ENCODE data around the gene HDAC4. TPM values are rescaled to one million over a fixed set of nuclear protein-coding genes. Genes with fewer than 3 reads are reported as not detected.

HDAC4 gene
- total and polyA plus RNA-seq, 4 donors: 6.8 to 75.5 (median 30.2) TPM

DNA sequence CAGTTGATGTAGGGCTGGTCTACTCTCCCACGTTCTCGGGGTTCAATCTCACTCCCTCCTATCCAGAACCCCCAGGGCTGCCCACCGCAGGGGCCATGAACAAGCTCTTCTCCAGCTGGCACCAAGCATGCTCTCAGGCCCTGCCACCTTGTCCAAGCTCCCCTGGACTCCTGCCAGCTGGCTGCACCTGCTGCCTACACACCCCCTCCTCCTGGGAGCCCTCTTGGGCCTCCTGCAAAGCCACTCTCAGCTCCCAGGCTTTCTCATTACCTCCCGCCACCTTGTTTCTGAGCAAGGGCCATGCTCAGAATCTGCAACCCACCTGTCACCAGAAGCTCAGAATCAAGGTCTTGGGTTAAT, 56.0 kb downstream of the HDAC4 start:
- H3K9me3 ChIP-seq (ENCODE audit: control insufficient read depth, low read length): no peaks in the 10 kb centered on the region
- H3K27ac ChIP-seq (ENCODE audit: low read depth in 1 of 2, low read length in 2 of 2): no peak overlapping the region
- peaks cover 0 to 6% of the 10 kb centered on the region in 2 donors for H3K36me3 ChIP-seq (ENCODE audit: control insufficient read depth in 1 of 2, insufficient read depth in 2 of 2, low read length in 1 of 2)
- no peaks in the 10 kb centered on the region for H3K27me3 ChIP-seq (ENCODE audit: control insufficient read depth in 1 of 2, insufficient read depth in 2 of 2, low read length in 1 of 2)
- 86 to 91% methylated on average over 4 of the region's 4 CpGs for WGBS, 2 donors
- DNase-seq: no peak
- intact Hi-C loops (cut with DNase I): no loop called here
- ATAC-seq (ENCODE audit: low FRiP score): no peak
- H3K4me3 ChIP-seq (ENCODE audit: low read length in 2 of 2): no peak overlapping the region
- no peaks in the 10 kb centered on the region for H3K4me1 ChIP-seq (ENCODE audit: control insufficient read depth in 1 of 2, insufficient read depth in 2 of 2, low read length in 2 of 2)

DNA sequence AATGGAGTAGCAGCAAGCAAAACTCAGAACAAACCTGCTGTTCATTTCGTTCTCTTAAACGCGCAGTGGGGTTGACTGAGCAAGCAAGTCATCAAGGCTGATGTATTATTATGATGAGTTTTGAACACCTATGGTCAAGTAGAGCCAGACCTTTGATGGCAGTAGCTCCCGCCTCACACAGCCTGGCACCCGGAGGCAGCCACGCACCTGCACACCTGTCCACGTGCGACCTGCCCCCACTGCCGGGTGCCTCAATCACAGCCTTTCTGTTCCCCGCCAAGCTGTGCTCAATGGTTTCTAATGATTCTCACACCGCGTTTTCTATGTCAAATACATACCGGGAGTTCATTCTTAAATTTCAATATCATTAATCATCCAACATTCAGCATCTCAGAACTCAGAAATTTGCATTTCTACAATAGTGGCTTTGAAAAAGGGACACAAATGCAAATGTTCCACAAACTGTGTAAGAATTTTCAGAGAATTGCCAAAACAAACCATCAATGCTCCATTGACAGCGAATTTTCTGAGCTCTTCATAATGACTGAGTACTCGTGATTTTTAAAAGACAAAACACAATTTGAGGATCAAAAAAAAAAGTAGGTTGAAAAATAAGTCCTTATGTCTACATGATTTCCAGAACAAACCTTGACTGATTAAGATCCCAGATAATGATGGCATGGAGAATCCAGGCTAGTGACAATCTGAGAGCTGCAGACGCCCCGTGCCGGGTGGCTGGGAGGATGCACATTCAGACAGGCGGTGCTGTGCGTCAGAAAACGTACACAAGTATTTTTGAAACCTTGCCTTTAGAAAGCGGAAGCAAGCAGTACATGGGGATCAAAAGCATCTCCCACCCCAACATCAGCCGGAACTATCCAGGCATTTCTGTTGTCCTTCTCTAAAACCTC, 56.6 kb downstream of the HDAC4 start:
- Histone ChIP-seq H3K27ac (ENCODE audit: low read depth in 1 of 2, low read length in 2 of 2) (no peak overlapping the region), H3K9me3 (ENCODE audit: control insufficient read depth, low read length) (no peaks in the 10 kb centered on the region), H3K4me1 (ENCODE audit: control insufficient read depth in 1 of 2, insufficient read depth in 2 of 2, low read length in 2 of 2) (no peaks in the 10 kb centered on the region), H3K36me3 (ENCODE audit: control insufficient read depth in 1 of 2, insufficient read depth in 2 of 2, low read length in 1 of 2) (peaks cover 0 to 4% of the 10 kb centered on the region in 2 donors), H3K4me3 (ENCODE audit: low read length in 2 of 2) (no peak overlapping the region), H3K27me3 (ENCODE audit: control insufficient read depth in 1 of 2, insufficient read depth in 2 of 2, low read length in 1 of 2) (no peaks in the 10 kb centered on the region)
- ATAC-seq (ENCODE audit: low FRiP score) (no peak), DNase-seq (no peak)
- intact Hi-C loops (cut with DNase I): no loop called here
- 94 to 96% methylated on average over 23 of the region's 23 CpGs for WGBS, 2 donors

DNA sequence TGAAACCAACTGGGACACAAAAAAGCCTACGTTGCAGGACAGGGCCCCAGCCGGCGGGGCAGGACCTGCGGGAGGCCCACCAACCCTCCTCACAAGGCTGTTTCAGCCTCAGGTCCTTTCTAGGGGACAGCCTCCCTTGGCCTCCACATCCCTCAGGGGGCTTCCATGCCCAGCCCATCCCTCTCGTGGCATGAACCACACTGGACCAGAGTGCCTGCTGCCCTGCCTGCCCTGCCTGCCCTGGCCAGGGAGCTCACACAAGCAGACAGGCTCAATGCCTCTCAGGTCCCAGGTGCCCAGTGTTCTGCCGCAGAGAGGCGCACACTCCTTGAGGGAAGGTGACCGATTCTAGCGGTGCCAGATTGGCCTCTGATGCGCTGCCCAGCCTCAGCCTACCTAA, 57.4 kb downstream of the HDAC4 start:
- H3K9me3 ChIP-seq (ENCODE audit: control insufficient read depth, low read length): no peaks in the 10 kb centered on the region
- no peaks in the 10 kb centered on the region for H3K27me3 ChIP-seq (ENCODE audit: control insufficient read depth in 1 of 2, insufficient read depth in 2 of 2, low read length in 1 of 2)
- no peaks in the 10 kb centered on the region for H3K4me1 ChIP-seq (ENCODE audit: control insufficient read depth in 1 of 2, insufficient read depth in 2 of 2, low read length in 2 of 2)
- no peak for ATAC-seq (ENCODE audit: low FRiP score)
- peaks cover 0 to 1% of the 10 kb centered on the region in 2 donors for H3K36me3 ChIP-seq (ENCODE audit: control insufficient read depth in 1 of 2, insufficient read depth in 2 of 2, low read length in 1 of 2)
- 97 to 99% methylated on average over 10 of the region's 10 CpGs for WGBS, 2 donors
- no peak overlapping the region for H3K27ac ChIP-seq (ENCODE audit: low read depth in 1 of 2, low read length in 2 of 2)
- no peak overlapping the region for H3K4me3 ChIP-seq (ENCODE audit: low read length in 2 of 2)
- DNase-seq: no peak
- intact Hi-C loops (cut with DNase I): no loop called here

DNA sequence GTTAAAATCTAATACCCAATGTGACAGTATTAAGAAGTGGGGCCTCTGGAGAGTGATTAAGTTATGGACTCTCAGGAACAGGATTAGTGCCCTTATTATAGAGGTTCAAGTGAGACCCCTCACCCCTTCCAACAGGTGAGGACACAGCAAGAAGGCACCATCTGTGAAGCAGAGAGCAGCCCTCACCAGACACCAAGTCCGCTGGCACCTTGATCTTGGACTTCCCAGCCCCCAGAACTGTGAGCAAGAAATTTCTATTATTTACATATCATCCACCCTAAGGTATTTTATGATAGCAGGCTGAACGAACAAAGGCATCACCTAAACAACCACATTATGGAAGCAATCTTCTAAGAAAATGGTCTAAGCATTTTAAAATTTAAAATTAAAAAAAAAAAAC, 59.0 kb downstream of the HDAC4 start:
- peaks cover 0 to 1% of the 10 kb centered on the region in 2 donors for H3K36me3 ChIP-seq (ENCODE audit: control insufficient read depth in 1 of 2, insufficient read depth in 2 of 2, low read length in 1 of 2)
- no peaks in the 10 kb centered on the region for H3K4me1 ChIP-seq (ENCODE audit: control insufficient read depth in 1 of 2, insufficient read depth in 2 of 2, low read length in 2 of 2)
- H3K9me3 ChIP-seq (ENCODE audit: control insufficient read depth, low read length): no peaks in the 10 kb centered on the region
- H3K27me3 ChIP-seq (ENCODE audit: control insufficient read depth in 1 of 2, insufficient read depth in 2 of 2, low read length in 1 of 2): no peaks in the 10 kb centered on the region
- WGBS, 2 donors: 96 to 100% methylated on average over 2 of the region's 2 CpGs
- DNase-seq (no peak), ATAC-seq (ENCODE audit: low FRiP score) (no peak)
- H3K4me3 ChIP-seq (ENCODE audit: low read length in 2 of 2): no peak overlapping the region
- intact Hi-C loops (cut with DNase I): no loop called here
- no peak overlapping the region for H3K27ac ChIP-seq (ENCODE audit: low read depth in 1 of 2, low read length in 2 of 2)

DNA sequence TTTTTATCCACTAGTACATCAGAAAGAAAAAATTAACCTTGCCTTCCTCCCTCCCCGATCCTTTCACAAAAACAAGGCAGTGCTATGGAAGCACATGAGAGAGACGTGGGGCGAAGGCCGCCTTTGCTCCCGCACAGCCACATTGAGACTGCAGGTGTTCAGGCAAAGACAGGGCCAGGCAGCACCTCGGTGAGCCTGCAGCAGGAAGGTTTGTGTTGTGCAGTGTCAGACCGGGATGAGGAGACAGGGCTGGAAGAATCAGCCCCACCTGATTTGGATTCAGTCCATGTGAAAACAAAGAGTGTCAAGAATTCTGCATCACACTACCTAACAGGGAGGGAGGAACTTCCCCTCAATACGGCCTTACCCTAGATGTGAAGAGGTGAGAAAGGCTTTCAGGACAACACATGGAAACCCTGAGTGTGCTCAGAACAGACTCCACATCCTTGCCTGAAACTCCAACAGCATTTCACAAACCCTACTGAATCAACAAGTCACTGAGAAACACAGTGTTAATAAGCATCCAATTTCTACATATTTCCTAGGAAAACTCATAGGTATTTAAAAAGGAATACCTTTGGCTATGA, 59.6 kb downstream of the HDAC4 start:
- intact Hi-C loops (cut with DNase I): no loop called here
- Histone ChIP-seq H3K4me3 (ENCODE audit: low read length in 2 of 2) (no peak overlapping the region), H3K9me3 (ENCODE audit: control insufficient read depth, low read length) (no peaks in the 10 kb centered on the region), H3K27ac (ENCODE audit: low read depth in 1 of 2, low read length in 2 of 2) (no peak overlapping the region), H3K27me3 (ENCODE audit: control insufficient read depth in 1 of 2, insufficient read depth in 2 of 2, low read length in 1 of 2) (no peaks in the 10 kb centered on the region), H3K36me3 (ENCODE audit: control insufficient read depth in 1 of 2, insufficient read depth in 2 of 2, low read length in 1 of 2) (peaks cover 0 to 1% of the 10 kb centered on the region in 2 donors), H3K4me1 (ENCODE audit: control insufficient read depth in 1 of 2, insufficient read depth in 2 of 2, low read length in 2 of 2) (no peaks in the 10 kb centered on the region)
- ATAC-seq (ENCODE audit: low FRiP score): no peak
- DNase-seq: no peak
- 89 to 93% methylated on average over 8 of the region's 8 CpGs for WGBS, 2 donors

DNA sequence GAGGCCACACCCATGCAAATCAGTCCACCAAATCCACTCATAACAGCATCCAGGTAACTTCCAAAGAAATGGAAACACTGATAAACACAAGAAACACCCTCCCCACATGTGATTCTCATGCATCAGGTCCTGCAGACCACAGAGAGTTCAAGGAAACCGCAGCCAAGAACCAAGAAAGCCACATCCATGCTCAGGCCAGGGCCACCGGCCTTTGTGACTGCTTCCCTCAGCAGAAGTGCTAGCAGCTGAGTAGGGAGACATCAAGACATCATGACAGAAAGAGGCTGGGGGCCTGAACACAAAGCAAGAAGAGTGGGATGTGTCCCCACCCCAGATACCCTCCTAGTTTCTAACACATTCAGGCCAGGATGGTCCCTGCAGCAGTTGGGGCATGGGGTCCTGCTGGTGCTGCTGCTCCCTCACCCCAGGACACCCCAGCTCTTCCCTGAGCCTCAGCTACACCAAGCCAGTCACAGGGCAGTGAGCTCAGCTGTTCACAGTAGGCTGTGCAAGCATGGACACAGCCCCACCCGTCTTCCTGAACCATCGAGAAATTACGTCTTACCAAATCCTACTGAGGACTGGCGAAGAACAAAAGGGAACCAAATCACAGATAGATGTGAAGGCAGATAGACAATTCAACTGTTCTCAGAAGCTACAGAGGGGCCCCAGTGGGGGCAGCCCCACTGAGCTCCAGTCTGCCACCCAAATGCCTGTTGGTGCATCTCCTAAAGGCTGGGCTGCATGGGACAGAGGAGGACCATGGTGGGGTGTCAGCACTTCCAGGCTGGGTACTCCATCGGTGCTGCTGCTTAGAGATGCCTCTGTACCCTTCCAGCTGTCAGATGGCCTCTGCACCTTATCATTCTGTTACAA, 60.9 kb downstream of the HDAC4 start:
- no peak overlapping the region for H3K27ac ChIP-seq (ENCODE audit: low read depth in 1 of 2, low read length in 2 of 2)
- no peaks in the 10 kb centered on the region for H3K4me1 ChIP-seq (ENCODE audit: control insufficient read depth in 1 of 2, insufficient read depth in 2 of 2, low read length in 2 of 2)
- 88 to 94% methylated on average over 7 of the region's 7 CpGs for WGBS, 2 donors
- DNase-seq: no peak
- no peak overlapping the region for H3K4me3 ChIP-seq (ENCODE audit: low read length in 2 of 2)
- intact Hi-C loops (cut with DNase I): no loop called here
- ATAC-seq (ENCODE audit: low FRiP score): no peak
- peaks cover 0 to 1% of the 10 kb centered on the region in 2 donors for H3K36me3 ChIP-seq (ENCODE audit: control insufficient read depth in 1 of 2, insufficient read depth in 2 of 2, low read length in 1 of 2)
- H3K27me3 ChIP-seq (ENCODE audit: control insufficient read depth in 1 of 2, insufficient read depth in 2 of 2, low read length in 1 of 2): no peaks in the 10 kb centered on the region
- no peaks in the 10 kb centered on the region for H3K9me3 ChIP-seq (ENCODE audit: control insufficient read depth, low read length)

DNA sequence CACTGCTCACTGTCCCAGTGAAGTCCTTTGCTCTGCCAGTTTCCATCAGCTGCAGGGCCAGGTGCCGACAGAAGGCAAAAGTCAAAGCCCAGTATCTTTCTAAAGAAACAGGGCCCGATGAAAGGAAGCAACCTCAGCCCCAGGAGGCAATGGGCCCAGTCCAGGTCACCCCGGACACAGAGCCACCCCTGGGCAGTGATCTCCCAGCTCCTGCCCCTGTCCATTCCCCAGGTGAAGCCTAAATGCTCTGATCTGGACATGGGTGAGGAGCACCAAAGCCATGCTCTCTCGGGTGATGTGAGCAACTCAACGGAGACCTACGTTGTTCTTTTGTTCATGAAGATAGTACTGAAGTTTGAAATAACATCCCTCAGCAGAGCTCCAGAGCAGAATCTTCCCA, 61.6 kb downstream of the HDAC4 start:
- Histone ChIP-seq H3K4me1 (ENCODE audit: control insufficient read depth in 1 of 2, insufficient read depth in 2 of 2, low read length in 2 of 2) (no peaks in the 10 kb centered on the region), H3K27ac (ENCODE audit: low read depth in 1 of 2, low read length in 2 of 2) (no peak overlapping the region), H3K27me3 (ENCODE audit: control insufficient read depth in 1 of 2, insufficient read depth in 2 of 2, low read length in 1 of 2) (no peaks in the 10 kb centered on the region), H3K4me3 (ENCODE audit: low read length in 2 of 2) (no peak overlapping the region), H3K9me3 (ENCODE audit: control insufficient read depth, low read length) (no peaks in the 10 kb centered on the region), H3K36me3 (ENCODE audit: control insufficient read depth in 1 of 2, insufficient read depth in 2 of 2, low read length in 1 of 2) (peaks cover 0 to 1% of the 10 kb centered on the region in 2 donors)
- intact Hi-C loops (cut with DNase I): no loop called here
- DNase-seq (no peak), ATAC-seq (ENCODE audit: low FRiP score) (no peak)
- WGBS, 2 donors: 84 to 94% methylated on average over 6 of the region's 6 CpGs

DNA sequence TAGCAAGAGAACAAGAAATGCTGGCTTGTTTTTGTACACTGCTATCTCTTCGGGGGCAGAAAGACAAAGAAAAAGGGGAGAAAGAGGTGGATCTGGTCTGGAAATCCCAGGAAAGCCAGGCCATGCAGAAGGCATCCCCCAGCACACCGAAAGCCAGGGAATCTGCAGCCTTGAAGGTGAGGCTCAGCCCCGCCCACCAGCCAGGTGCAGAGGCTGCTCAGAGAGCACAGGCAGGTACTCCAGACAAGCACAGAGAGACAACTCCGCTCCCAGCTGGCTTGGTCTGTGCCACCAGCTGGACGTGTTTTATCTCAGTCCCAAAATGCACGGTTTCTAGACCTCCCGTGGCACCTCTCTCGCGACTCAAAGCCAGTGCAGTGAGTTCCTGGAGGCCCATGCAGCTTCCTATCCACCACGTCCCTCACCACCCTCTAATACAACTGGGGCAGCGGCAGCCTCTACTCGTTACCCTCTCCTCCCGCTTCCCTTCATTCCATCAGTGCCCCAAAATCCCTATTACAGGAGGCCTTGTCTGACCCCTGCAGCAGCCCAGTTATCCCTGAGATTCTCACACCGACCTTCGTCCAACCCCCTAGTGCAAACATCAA, 62.8 kb downstream of the HDAC4 start:
- Histone ChIP-seq H3K27ac (ENCODE audit: low read depth in 1 of 2, low read length in 2 of 2) (no peak overlapping the region), H3K36me3 (ENCODE audit: control insufficient read depth in 1 of 2, insufficient read depth in 2 of 2, low read length in 1 of 2) (peaks cover 0 to 1% of the 10 kb centered on the region in 2 donors), H3K9me3 (ENCODE audit: control insufficient read depth, low read length) (no peaks in the 10 kb centered on the region), H3K27me3 (ENCODE audit: control insufficient read depth in 1 of 2, insufficient read depth in 2 of 2, low read length in 1 of 2) (no peaks in the 10 kb centered on the region), H3K4me1 (ENCODE audit: control insufficient read depth in 1 of 2, insufficient read depth in 2 of 2, low read length in 2 of 2) (no peaks in the 10 kb centered on the region), H3K4me3 (ENCODE audit: low read length in 2 of 2) (no peak overlapping the region)
- WGBS, 2 donors: 84 to 91% methylated on average over 15 of the region's 15 CpGs
- ATAC-seq (ENCODE audit: low FRiP score) (no peak), DNase-seq (no peak)
- intact Hi-C loops (cut with DNase I): no loop called here
